GM23338 (cell line): ENCODE results near the gene GGA2. TPM values are rescaled to one million over a fixed set of nuclear protein-coding genes. Genes with fewer than 3 reads are reported as not detected.

Experiments used
- ATAC-seq: fragments of 200-7000 bp; cut with Tn5 transposase; 3 replicates; pipeline ENCODE4 v1.9.1; 2020
- DNase-seq: peaks from one replicate; pipeline ENCODE4 v3.0.0-alpha.2; 2015; ENCODE audit warnings: low spot score
- H2AFZ ChIP-seq: fragments of 200-600 bp; sonication (generic); 2 replicates; pipeline ENCODE4 v1.8.0; 2016; ENCODE audit warnings: antibody characterized with exemption, mild to moderate bottlenecking, moderate library complexity
- H3F3A ChIP-seq: fragments of 200-600 bp; sonication (generic); replicated peaks from 2 replicates; pipeline ENCODE4 v1.8.0; 2017; ENCODE audit warnings: antibody characterized with exemption, mixed run types, low read depth
- H3K27ac ChIP-seq: fragments of 200-600 bp; sonication (generic); 2 replicates; pipeline ENCODE4 v1.6.1; 2016; ENCODE audit warnings: low read depth
- H3K27me3 ChIP-seq: fragments of 200-600 bp; sonication (generic); 2 replicates; pipeline ENCODE4 v1.8.0; 2016; ENCODE audit warnings: mild to moderate bottlenecking, mixed run types, moderate library complexity; ENCODE audit not compliant: insufficient read depth
- H3K36me3 ChIP-seq: fragments of 200-600 bp; sonication (generic); 2 replicates; pipeline ENCODE4 v1.8.0; 2016; ENCODE audit warnings: mild to moderate bottlenecking; ENCODE audit not compliant: insufficient read depth
- H3K4me1 ChIP-seq: fragments of 200-600 bp; sonication (generic); 2 replicates; pipeline ENCODE4 v1.8.0; 2016; ENCODE audit warnings: mild to moderate bottlenecking, moderate library complexity; ENCODE audit not compliant: insufficient read depth
- H3K4me2 ChIP-seq: fragments of 200-600 bp; sonication (generic); 2 replicates; pipeline ENCODE4 v1.7.1; 2017; ENCODE audit warnings: mixed run types
- H3K4me3 ChIP-seq: fragments of 200-600 bp; sonication (generic); 2 replicates; pipeline ENCODE4 v1.6.1; 2016; ENCODE audit warnings: mixed run types
- H3K79me2 ChIP-seq: fragments of 200-600 bp; sonication (generic); replicated peaks from 2 replicates; pipeline ENCODE4 v1.8.0; 2017; ENCODE audit warnings: mild to moderate bottlenecking; ENCODE audit not compliant: insufficient read depth
- H3K9me2 ChIP-seq: fragments of 200-600 bp; sonication (generic); 2 replicates; pipeline ENCODE4 v1.8.0; 2017; ENCODE audit not compliant: insufficient read depth
- H4K20me1 ChIP-seq: fragments of 200-600 bp; sonication (generic); replicated peaks from 2 replicates; pipeline ENCODE4 v1.8.0; 2017; ENCODE audit warnings: mild to moderate bottlenecking; ENCODE audit not compliant: insufficient read depth
- H3K27ac Mint-ChIP-seq: 2 replicates; pipeline ENCODE4 v1.8.0; 2020; ENCODE audit warnings: inconsistent platforms, mild to moderate bottlenecking, moderate library complexity, mixed read lengths
- H3K27me3 Mint-ChIP-seq: 3 replicates; pipeline ENCODE4 v1.8.0; 2022; ENCODE audit warnings: low read depth, mild to moderate bottlenecking, moderate library complexity, mixed read lengths, inconsistent platforms; ENCODE audit not compliant: insufficient read depth, poor library complexity
- H3K36me3 Mint-ChIP-seq: 3 replicates; pipeline ENCODE4 v1.8.0; 2021; ENCODE audit warnings: low read depth, mild to moderate bottlenecking, inconsistent platforms, moderate library complexity, mixed read lengths
- H3K4me1 Mint-ChIP-seq: 3 replicates; pipeline ENCODE4 v1.8.0; 2020; ENCODE audit warnings: mild to moderate bottlenecking, inconsistent platforms, mixed read lengths
- H3K4me3 Mint-ChIP-seq: 3 replicates; pipeline ENCODE4 v1.8.0; 2021; ENCODE audit warnings: moderate library complexity, mild to moderate bottlenecking, inconsistent platforms, mixed read lengths
- H3K9me3 Mint-ChIP-seq: 3 replicates; pipeline ENCODE4 v1.8.0; 2020; ENCODE audit warnings: moderate library complexity, mild to moderate bottlenecking, inconsistent platforms, mixed read lengths
- CREB1 ChIP-seq: fragments of 250-450 bp; sonication (Bioruptor Pico); IDR thresholded peaks from 2 replicates; pipeline ENCODE4 v1.5.0; 2020; ENCODE audit warnings: low read depth, mild to moderate bottlenecking, moderate library complexity
- ETS1 ChIP-seq: IDR thresholded peaks from 2 replicates; pipeline ENCODE4 v1.6.1; 2016; ENCODE audit warnings: antibody characterized with exemption
- EZH2phosphoT487 ChIP-seq: fragments of 200-600 bp; sonication (generic); IDR thresholded peaks from one replicate; pipeline ENCODE4 v1.8.1; 2018; ENCODE audit warnings: antibody characterized with exemption; ENCODE audit not compliant: unreplicated experiment
- REST ChIP-seq: IDR thresholded peaks from one replicate; pipeline ENCODE4 v1.6.1; 2018; ENCODE audit warnings: antibody characterized with exemption; ENCODE audit not compliant: unreplicated experiment
- STAT1 ChIP-seq: IDR thresholded peaks from one replicate; pipeline ENCODE4 v1.6.1; 2016; ENCODE audit warnings: antibody characterized with exemption; ENCODE audit not compliant: unreplicated experiment
- ZNF114 ChIP-seq: fragments of 250-450 bp; sonication (Bioruptor Pico); IDR thresholded peaks from 2 replicates; pipeline ENCODE4 v1.5.0; 2020; ENCODE audit warnings: mild to moderate bottlenecking, moderate library complexity
- ZNF331 ChIP-seq: fragments of 250-450 bp; sonication (Bioruptor Pico); IDR thresholded peaks from 2 replicates; pipeline ENCODE4 v1.5.0; 2020; ENCODE audit warnings: low read depth, mild to moderate bottlenecking, moderate library complexity
- polyA plus RNA-seq: library from polyadenylated mRNA; unstranded; fragments of >200 nt; fragmentation: Nextera tagmentation; extraction: Ambion mirVana; gene quantifications from 2 replicates; pipeline ENCODE4 v1.2.1, GENCODE V29; 2016
- total RNA-seq: library from RNA; depleted of rRNA; stranded (reverse); fragments of >200 nt; shearing (Covaris generic); gene quantifications from 2 replicates; pipeline ENCODE4 v1.2.3, GENCODE V29; 2014
- TF ChIP-seq, protein P1 (sequence below): fragments of 250-450 bp; sonication (Bioruptor Pico); IDR thresholded peaks from 2 replicates; pipeline ENCODE4 v1.5.0; 2020; ENCODE audit warnings: mild to moderate bottlenecking, moderate library complexity

The GGA2 gene
- total and polyA plus RNA-seq, 2 experiments from 2014 or later, result 40.3 to 76.6 TPM

DNA sequence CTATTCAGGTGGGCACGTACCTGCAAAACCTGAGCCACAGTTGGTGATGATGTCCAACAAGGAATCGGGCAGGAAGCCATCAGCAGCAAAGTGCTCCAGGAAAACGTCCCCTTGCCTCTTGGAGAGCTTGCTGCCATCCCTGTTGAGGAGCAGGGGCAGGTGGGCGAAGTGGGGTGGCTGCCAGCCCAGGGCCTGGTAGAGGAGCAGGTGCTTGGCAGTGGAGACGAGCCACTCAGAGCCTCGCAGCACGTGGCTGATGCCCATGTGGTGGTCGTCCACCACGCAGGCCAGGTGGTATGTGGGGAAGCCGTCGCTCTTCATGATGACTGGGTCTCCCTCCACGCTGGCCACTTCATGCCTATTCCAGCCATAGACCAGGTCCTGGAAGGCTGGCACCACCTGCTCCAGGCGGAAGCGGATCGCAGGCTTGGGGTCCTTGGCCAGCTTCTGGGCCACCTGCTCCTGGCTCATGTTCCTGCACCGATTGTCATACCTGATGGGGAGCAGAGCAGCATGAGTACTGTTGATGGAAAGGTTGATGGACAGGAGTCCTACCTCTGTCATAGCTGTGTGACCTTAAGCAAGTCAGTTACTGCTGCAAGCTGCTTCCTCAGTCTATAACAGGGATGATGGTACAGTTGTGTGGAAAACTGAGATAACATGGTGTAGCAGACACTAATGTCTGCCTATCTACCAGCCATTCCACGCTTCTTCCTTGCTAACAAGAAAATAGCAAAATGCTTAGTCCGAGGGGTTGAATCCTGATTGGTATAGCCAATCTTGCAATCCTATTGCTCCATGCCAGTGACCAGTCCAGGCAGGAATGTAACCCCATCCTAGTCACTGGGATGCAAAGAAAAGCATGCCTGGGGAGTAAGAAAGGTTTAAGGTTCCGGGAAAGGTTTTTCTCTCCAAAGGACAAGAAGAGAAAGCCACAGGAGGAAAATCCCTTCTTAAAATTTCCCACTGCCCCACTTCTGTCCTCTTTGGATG, 24.9 kb upstream of the GGA2 start:
- H3K9me2 ChIP-seq, result no peaks in the 10 kb centered on the region
- H3K27me3 Mint-ChIP-seq, result peaks cover 8% of the 10 kb centered on the region
- no peak overlapping the region for H2AFZ ChIP-seq
- DNase-seq, result no peak
- ATAC-seq, result no peak
- no peak overlapping the region for H3K4me3 Mint-ChIP-seq
- no peak overlapping the region for H3K27ac Mint-ChIP-seq
- TF ChIP-seq REST, result no peak
- no peak for TF ChIP-seq CREB1
- TF ChIP-seq ZNF331 (CRISPR knock-in tag), result no peak
- no peak for TF ChIP-seq ZNF114 (CRISPR knock-in tag)
- TF ChIP-seq, protein P1, sequence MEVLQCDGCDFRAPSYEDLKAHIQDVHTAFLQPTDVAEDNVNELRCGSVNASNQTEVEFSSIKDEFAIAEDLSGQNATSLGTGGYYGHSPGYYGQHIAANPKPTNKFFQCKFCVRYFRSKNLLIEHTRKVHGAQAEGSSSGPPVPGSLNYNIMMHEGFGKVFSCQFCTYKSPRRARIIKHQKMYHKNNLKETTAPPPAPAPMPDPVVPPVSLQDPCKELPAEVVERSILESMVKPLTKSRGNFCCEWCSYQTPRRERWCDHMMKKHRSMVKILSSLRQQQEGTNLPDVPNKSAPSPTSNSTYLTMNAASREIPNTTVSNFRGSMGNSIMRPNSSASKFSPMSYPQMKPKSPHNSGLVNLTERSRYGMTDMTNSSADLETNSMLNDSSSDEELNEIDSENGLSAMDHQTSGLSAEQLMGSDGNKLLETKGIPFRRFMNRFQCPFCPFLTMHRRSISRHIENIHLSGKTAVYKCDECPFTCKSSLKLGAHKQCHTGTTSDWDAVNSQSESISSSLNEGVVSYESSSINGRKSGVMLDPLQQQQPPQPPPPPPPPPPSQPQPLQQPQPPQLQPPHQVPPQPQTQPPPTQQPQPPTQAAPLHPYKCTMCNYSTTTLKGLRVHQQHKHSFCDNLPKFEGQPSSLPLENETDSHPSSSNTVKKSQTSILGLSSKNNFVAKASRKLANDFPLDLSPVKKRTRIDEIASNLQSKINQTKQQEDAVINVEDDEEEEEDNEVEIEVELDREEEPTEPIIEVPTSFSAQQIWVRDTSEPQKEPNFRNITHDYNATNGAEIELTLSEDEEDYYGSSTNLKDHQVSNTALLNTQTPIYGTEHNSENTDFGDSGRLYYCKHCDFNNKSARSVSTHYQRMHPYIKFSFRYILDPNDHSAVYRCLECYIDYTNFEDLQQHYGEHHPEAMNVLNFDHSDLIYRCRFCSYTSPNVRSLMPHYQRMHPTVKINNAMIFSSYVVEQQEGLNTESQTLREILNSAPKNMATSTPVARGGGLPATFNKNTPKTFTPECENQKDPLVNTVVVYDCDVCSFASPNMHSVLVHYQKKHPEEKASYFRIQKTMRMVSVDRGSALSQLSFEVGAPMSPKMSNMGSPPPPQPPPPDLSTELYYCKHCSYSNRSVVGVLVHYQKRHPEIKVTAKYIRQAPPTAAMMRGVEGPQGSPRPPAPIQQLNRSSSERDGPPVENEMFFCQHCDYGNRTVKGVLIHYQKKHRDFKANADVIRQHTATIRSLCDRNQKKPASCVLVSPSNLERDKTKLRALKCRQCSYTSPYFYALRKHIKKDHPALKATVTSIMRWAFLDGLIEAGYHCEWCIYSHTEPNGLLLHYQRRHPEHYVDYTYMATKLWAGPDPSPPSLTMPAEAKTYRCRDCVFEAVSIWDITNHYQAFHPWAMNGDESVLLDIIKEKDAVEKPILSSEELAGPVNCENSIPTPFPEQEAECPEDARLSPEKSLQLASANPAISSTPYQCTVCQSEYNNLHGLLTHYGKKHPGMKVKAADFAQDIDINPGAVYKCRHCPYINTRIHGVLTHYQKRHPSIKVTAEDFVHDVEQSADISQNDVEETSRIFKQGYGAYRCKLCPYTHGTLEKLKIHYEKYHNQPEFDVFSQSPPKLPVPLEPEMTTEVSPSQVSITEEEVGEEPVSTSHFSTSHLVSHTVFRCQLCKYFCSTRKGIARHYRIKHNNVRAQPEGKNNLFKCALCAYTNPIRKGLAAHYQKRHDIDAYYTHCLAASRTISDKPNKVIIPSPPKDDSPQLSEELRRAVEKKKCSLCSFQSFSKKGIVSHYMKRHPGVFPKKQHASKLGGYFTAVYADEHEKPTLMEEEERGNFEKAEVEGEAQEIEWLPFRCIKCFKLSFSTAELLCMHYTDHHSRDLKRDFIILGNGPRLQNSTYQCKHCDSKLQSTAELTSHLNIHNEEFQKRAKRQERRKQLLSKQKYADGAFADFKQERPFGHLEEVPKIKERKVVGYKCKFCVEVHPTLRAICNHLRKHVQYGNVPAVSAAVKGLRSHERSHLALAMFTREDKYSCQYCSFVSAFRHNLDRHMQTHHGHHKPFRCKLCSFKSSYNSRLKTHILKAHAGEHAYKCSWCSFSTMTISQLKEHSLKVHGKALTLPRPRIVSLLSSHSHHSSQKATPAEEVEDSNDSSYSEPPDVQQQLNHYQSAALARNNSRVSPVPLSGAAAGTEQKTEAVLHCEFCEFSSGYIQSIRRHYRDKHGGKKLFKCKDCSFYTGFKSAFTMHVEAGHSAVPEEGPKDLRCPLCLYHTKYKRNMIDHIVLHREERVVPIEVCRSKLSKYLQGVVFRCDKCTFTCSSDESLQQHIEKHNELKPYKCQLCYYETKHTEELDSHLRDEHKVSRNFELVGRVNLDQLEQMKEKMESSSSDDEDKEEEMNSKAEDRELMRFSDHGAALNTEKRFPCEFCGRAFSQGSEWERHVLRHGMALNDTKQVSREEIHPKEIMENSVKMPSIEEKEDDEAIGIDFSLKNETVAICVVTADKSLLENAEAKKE (CRISPR knock-in tag), result no peak
- no peak for TF ChIP-seq STAT1
- TF ChIP-seq EZH2phosphoT487, result no peak
- TF ChIP-seq ETS1, result no peak
- H3K36me3 ChIP-seq, result peaks cover 43% of the 10 kb centered on the region
- no peaks in the 10 kb centered on the region for H3K9me3 Mint-ChIP-seq
- no peaks in the 10 kb centered on the region for H3K4me1 ChIP-seq
- H3K4me2 ChIP-seq, result no peak overlapping the region
- H3K4me1 Mint-ChIP-seq, result no peaks in the 10 kb centered on the region
- H3K36me3 Mint-ChIP-seq, result peaks cover 61% of the 10 kb centered on the region
- H3K4me3 ChIP-seq, result no peak overlapping the region
- peaks cover 2% of the 10 kb centered on the region for H4K20me1 ChIP-seq
- no peaks in the 10 kb centered on the region for H3F3A ChIP-seq
- H3K27ac ChIP-seq, result no peak overlapping the region
- H3K27me3 ChIP-seq, result no peaks in the 10 kb centered on the region
- no peaks in the 10 kb centered on the region for H3K79me2 ChIP-seq
